HepG2 (cell line): ENCODE results near the gene AUH. TPM values are rescaled to one million over a fixed set of nuclear protein-coding genes. Genes with fewer than 3 reads are reported as not detected.

Experiments
- AGO2 ChIP-seq: fragments of 200-400 bp; formaldehyde crosslinking; optimal IDR thresholded peaks from 2 replicates; pipeline ENCODE3; 2017; ENCODE audit warnings: mild to moderate bottlenecking, low read depth, low read length, moderate library complexity
- MTA3 ChIP-seq: sonication (generic); formaldehyde crosslinking; IDR thresholded peaks from 2 replicates; pipeline ENCODE4 v1.4.0; 2020; ENCODE audit warnings: missing genetic modification reagents
- MYNN ChIP-seq: sonication (generic); formaldehyde crosslinking; IDR thresholded peaks from 2 replicates; pipeline ENCODE4 v1.4.0; 2020; ENCODE audit warnings: mild to moderate bottlenecking, low read depth, missing genetic modification reagents
- NR2F1 ChIP-seq, 2 experiments: fragments of 450-650 bp in 1 of 2; formaldehyde crosslinking in 1 of 2; IDR thresholded peaks; 2 replicates each; pipeline versions ENCODE4 v1.5.0 to v1.6.1; 2016 to 2020; ENCODE audit warnings: mild to moderate bottlenecking in 1 of 2, missing compliant biosample characterization in 1 of 2, missing genetic modification reagents in 1 of 2, moderate library complexity in 1 of 2
- NR2F6 ChIP-seq, 2 experiments: IDR thresholded peaks; 2 replicates each; pipeline ENCODE4 v1.6.1; 2016; ENCODE audit warnings: antibody characterized with exemption in 1 of 2, mild to moderate bottlenecking in 1 of 2
- RARA ChIP-seq: IDR thresholded peaks from 2 replicates; pipeline ENCODE4 v1.6.1; 2016; ENCODE audit warnings: missing genetic modification reagents, missing compliant biosample characterization
- ZBTB25 ChIP-seq: IDR thresholded peaks from 2 replicates; pipeline ENCODE4 v1.6.1; 2018; ENCODE audit warnings: missing genetic modification reagents
- ZEB1 ChIP-seq: IDR thresholded peaks from 2 replicates; pipeline ENCODE4 v1.6.1; 2012; ENCODE audit warnings: mild to moderate bottlenecking, low read depth, inconsistent platforms; ENCODE audit not compliant: insufficient replicate concordance
- ZFAT ChIP-seq: sonication (generic); formaldehyde crosslinking; conservative IDR thresholded peaks from 2 replicates; pipeline ENCODE4 v1.8.1; 2023; ENCODE audit warnings: missing genetic modification reagents, inconsistent platforms
- ZFY ChIP-seq: sonication (generic); formaldehyde crosslinking; IDR thresholded peaks from 2 replicates; pipeline ENCODE4 v1.4.0; 2020; ENCODE audit warnings: missing genetic modification reagents
- ZNF296 ChIP-seq: sonication (generic); formaldehyde crosslinking; conservative IDR thresholded peaks from 2 replicates; pipeline ENCODE4 v1.5.0; 2020; ENCODE audit warnings: mild to moderate bottlenecking, missing genetic modification reagents
- ZNF501 ChIP-seq: sonication (generic); formaldehyde crosslinking; IDR thresholded peaks from 2 replicates; pipeline ENCODE4 v1.5.1; 2020; ENCODE audit warnings: mild to moderate bottlenecking, moderate library complexity, missing genetic modification reagents
- ZNF609 ChIP-seq: sonication (generic); formaldehyde crosslinking; IDR thresholded peaks from 2 replicates; pipeline ENCODE4 v1.4.0; 2020; ENCODE audit warnings: mild to moderate bottlenecking, missing genetic modification reagents, borderline replicate concordance
- ZNF7 ChIP-seq: IDR thresholded peaks from 2 replicates; pipeline ENCODE4 v1.6.1; 2016; ENCODE audit warnings: missing biosample characterization, missing genetic modification reagents
- ZNF768 ChIP-seq: sonication (generic); formaldehyde crosslinking; IDR thresholded peaks from 2 replicates; pipeline ENCODE4 v1.4.0; 2020; ENCODE audit warnings: missing genetic modification reagents
- ZSCAN12 ChIP-seq: sonication (generic); formaldehyde crosslinking; IDR thresholded peaks from 2 replicates; pipeline ENCODE4 v1.9.0; 2021; ENCODE audit warnings: mild to moderate bottlenecking, missing genetic modification reagents
- polyA plus RNA-seq, 8 experiments: library from polyadenylated mRNA; depleted of rRNA in 3 of 8; stranded (reverse) in 7 of 8; unstranded in 1 of 8; fragments of >200 nt; fragmentation: Illumina TruSeq in 4 of 8; extraction: Trizol in 4 of 8; gene quantifications; 2 replicates each; pipeline versions ENCODE4 v1.2.1 to v1.2.3, GENCODE V29; 2011 to 2016; ENCODE audit warnings: low read depth in 4 of 8, missing spikeins in 1 of 8, mixed read lengths in 1 of 8; ENCODE audit not compliant: insufficient read depth in 1 of 8
- total RNA-seq, 5 experiments: library from RNA; depleted of rRNA; stranded (reverse); fragments of >200 nt; fragmentation: Illumina TruSeq; extraction: Trizol; gene quantifications; 2 replicates each; pipeline ENCODE4 v1.2.3, GENCODE V29; 2016; ENCODE audit warnings: low read depth in 1 of 5
- TF ChIP-seq, protein P1 (sequence below): sonication (generic); formaldehyde crosslinking; IDR thresholded peaks from 2 replicates; pipeline ENCODE4 v1.4.0; 2020; ENCODE audit warnings: mild to moderate bottlenecking, missing genetic modification reagents, borderline replicate concordance
- TF ChIP-seq, protein P2 (sequence below): sonication (generic); formaldehyde crosslinking; IDR thresholded peaks from 2 replicates; pipeline ENCODE4 v1.4.0; 2020; ENCODE audit warnings: missing genetic modification reagents
- TF ChIP-seq, protein P3 (sequence below): IDR thresholded peaks from 2 replicates; pipeline ENCODE4 v1.6.1; 2016; ENCODE audit warnings: mild to moderate bottlenecking, missing biosample characterization, missing genetic modification reagents

The AUH gene
- total and polyA plus RNA-seq, 2 of the 13 experiments (the other 11 are each of a cell fraction or from before 2014, with no cell fraction given), result 25.8 to 31.9 TPM

DNA sequence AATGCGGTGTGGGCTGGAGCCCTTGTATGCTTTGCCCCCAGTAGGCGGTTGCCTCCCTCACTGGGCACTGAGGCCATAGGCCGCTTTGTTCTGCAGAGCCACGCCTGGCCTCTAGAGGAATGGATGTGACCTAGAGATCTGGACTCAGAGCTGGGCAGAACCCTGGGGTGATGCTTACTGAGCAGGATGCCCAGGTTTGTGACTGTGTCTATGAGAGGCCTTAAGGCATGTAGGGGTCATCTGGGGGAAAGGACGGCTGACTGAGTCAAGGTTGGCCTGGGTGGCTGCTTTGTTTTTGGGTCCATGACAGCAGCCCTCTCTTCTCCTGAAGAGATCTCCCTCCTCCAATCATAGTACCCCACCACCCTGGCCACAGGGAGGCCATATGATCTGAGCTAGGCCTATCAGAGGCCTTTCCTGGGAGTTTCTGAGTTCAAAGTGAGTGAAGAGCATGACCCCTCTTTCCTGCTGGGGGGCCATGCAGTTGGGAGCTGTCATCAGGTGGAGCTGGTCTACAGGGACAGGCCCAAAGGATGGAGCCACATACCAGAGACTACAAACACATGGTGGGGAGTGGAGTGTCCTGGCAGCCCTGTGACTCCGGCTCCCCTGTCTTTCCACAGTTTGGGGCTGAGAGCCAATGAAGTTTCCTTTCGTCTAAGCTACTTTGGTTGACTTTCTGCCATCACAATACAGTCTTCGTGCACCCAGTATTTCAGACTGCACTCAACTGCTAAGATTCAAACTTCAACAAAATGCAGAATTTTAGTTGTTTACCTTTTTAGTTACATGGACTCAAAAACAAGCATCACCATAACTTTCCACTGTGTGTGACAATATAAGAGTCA is 165.4 kb downstream of the AUH start (continued):
- TF ChIP-seq ZFAT (CRISPR knock-in tag) (no peak), ZSCAN12 (no peak), MYNN (CRISPR knock-in tag) (0 out of 2 replicates have a peak, but pooled peaks have one; percentile 48), ZNF768 (CRISPR knock-in tag) (no peak), MTA3 (CRISPR knock-in tag) (no peak), AGO2 (no peak), RARA (CRISPR knock-in tag) (peak; percentile 39; the same call in 1 of the 2 replicates), ZNF7 (CRISPR knock-in tag) (no peak), ZNF501 (CRISPR knock-in tag) (0 out of 2 replicates have a peak, but pooled peaks have one; percentile 30), NR2F1 (CRISPR knock-in tag; IDR thresholded peaks at IDR 0.05) (no peak; a peak in 1 of 4 replicates), ZEB1 (no peak), NR2F6 (IDR thresholded peaks at IDR 0.05) (no peak; the same call in none of the 2 replicates), NR2F6 (CRISPR knock-in tag; IDR thresholded peaks at IDR 0.05) (peak; percentile 40; the same call in 1 of the 2 replicates), ZBTB25 (CRISPR knock-in tag) (peak; percentile 5; the same call in 1 of the 2 replicates), ZNF609 (CRISPR knock-in tag) (no peak), ZFY (peak; percentile 62), ZNF296 (no peak)
- TF ChIP-seq, protein P1, sequence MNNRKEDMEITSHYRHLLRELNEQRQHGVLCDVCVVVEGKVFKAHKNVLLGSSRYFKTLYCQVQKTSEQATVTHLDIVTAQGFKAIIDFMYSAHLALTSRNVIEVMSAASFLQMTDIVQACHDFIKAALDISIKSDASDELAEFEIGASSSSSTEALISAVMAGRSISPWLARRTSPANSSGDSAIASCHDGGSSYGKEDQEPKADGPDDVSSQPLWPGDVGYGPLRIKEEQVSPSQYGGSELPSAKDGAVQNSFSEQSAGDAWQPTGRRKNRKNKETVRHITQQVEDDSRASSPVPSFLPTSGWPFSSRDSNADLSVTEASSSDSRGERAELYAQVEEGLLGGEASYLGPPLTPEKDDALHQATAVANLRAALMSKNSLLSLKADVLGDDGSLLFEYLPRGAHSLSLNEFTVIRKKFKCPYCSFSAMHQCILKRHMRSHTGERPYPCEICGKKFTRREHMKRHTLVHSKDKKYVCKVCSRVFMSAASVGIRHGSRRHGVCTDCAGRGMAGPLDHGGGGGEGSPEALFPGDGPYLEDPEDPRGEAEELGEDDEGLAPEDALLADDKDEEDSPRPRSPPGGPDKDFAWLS (CRISPR knock-in tag), result no peak
- TF ChIP-seq, protein P2, sequence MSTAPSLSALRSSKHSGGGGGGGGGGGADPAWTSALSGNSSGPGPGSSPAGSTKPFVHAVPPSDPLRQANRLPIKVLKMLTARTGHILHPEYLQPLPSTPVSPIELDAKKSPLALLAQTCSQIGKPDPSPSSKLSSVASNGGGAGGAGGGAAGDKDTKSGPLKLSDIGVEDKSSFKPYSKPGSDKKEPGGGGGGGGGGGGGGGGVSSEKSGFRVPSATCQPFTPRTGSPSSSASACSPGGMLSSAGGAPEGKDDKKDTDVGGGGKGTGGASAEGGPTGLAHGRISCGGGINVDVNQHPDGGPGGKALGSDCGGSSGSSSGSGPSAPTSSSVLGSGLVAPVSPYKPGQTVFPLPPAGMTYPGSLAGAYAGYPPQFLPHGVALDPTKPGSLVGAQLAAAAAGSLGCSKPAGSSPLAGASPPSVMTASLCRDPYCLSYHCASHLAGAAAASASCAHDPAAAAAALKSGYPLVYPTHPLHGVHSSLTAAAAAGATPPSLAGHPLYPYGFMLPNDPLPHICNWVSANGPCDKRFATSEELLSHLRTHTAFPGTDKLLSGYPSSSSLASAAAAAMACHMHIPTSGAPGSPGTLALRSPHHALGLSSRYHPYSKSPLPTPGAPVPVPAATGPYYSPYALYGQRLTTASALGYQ, result no peak
- TF ChIP-seq, protein P3, sequence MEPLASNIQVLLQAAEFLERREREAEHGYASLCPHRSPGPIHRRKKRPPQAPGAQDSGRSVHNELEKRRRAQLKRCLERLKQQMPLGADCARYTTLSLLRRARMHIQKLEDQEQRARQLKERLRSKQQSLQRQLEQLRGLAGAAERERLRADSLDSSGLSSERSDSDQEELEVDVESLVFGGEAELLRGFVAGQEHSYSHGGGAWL, result no peak
